Measurements from ENCODE around the gene SCGB1D2.

SCGB1D2 gene

DNA sequence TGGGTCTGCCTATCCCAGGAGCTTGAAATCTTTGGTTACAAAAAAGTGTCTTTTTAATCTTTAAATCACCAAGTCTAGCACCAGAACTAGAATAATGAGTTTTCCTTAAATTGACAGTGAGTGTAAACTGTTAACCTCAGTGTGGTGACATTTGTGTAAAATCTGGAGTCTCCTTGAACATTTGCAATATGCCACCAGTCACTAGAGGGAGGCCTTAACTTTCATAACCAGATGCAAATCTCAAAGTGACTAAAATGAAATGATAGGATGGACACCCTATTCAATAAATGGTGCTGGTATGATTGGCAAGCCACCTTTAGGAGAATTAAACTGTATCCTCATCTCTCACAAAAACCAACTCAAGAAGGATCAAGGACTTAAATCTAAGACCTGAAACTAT, 8.3 kb upstream of the SCGB1D2 start:
- no peaks in the 10 kb centered on the region for H3K36me3 Mint-ChIP-seq (ENCODE audit: insufficient read depth)
- H3K27me3 Mint-ChIP-seq: peaks cover 68 to 75% of the 10 kb centered on the region in 2 donors
- H3K4me3 Mint-ChIP-seq: no peak overlapping the region
- H3K27ac Mint-ChIP-seq: no peak overlapping the region
- no peaks in the 10 kb centered on the region for H3K4me1 Mint-ChIP-seq (ENCODE audit: low read depth in 2 of 2)
- no peak for ATAC-seq (replicated peaks)
- no peak for DNase-seq
- no peaks in the 10 kb centered on the region for H3K9me3 Mint-ChIP-seq

DNA sequence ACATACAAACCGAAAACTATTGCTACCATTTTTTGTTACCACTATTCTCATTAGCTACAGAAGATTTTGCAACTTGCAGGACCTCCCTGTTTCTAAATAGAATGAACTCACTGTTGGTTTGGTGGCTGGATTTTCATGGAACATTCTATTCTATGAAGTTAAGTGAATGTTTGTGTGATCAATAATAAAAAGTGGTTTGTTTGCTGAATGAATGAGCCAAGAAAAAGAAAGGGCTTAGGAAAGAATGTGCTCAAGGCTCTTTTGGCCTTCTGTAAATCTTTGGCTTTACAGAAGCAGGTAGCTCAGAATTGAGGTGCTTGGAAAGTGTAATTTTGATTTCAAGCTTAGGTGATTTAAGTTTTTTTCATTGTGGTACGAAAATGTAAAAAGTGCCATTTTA, 5.9 kb upstream of the SCGB1D2 start:
- Mint-ChIP-seq H3K9me3 (no peaks in the 10 kb centered on the region), H3K4me1 (ENCODE audit: low read depth in 2 of 2) (no peaks in the 10 kb centered on the region), H3K36me3 (ENCODE audit: insufficient read depth) (peaks cover 5% of the 10 kb centered on the region), H3K27me3 (peaks cover 62 to 83% of the 10 kb centered on the region in 2 donors), H3K27ac (no peak overlapping the region), H3K4me3 (no peak overlapping the region)
- DNase-seq: no peak
- ATAC-seq (replicated peaks): no peak

GRCh38 chr11:62237499-62237898, 4.5 kb upstream of the SCGB1D2 start:
- ATAC-seq (replicated peaks): no peak
- Mint-ChIP-seq H3K36me3 (ENCODE audit: insufficient read depth) (peaks cover 5% of the 10 kb centered on the region), H3K27me3 (peaks cover 53 to 84% of the 10 kb centered on the region in 2 donors), H3K9me3 (no peaks in the 10 kb centered on the region), H3K27ac (no peak overlapping the region), H3K4me1 (ENCODE audit: low read depth in 2 of 2) (no peaks in the 10 kb centered on the region), H3K4me3 (no peak overlapping the region)
- no peak for DNase-seq

DNA sequence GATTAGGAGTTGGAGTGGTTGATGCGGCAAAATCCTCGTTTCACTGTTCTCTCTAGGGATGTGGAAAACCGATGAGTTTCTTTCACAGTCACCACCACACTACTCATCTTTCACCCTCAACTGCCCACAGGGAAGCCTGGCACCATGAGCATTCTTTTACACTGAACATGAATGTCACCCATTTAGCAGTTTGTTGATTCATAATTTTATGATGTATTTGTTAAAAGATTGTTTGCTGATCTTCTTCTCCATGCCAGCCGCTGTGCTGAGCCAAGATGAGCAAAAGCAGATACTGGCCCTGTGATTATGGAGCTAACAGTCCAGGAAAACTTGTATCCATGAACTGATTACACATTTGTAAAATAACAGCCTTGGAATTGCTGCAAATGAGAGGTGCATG, 3.9 kb upstream of the SCGB1D2 start:
- Mint-ChIP-seq H3K27me3 (peaks cover 46 to 84% of the 10 kb centered on the region in 2 donors), H3K36me3 (ENCODE audit: insufficient read depth) (peaks cover 5% of the 10 kb centered on the region), H3K4me1 (ENCODE audit: low read depth in 2 of 2) (no peaks in the 10 kb centered on the region), H3K27ac (no peak overlapping the region), H3K4me3 (no peak overlapping the region), H3K9me3 (no peaks in the 10 kb centered on the region)
- ATAC-seq (replicated peaks) (no peak), DNase-seq (no peak)

- H3K27me3 Mint-ChIP-seq: peaks cover 44 to 88% of the 10 kb centered on the region in 2 donors
Measured at GRCh38 chr11:62241095-62241494, 944 bp upstream of the SCGB1D2 start.

DNA sequence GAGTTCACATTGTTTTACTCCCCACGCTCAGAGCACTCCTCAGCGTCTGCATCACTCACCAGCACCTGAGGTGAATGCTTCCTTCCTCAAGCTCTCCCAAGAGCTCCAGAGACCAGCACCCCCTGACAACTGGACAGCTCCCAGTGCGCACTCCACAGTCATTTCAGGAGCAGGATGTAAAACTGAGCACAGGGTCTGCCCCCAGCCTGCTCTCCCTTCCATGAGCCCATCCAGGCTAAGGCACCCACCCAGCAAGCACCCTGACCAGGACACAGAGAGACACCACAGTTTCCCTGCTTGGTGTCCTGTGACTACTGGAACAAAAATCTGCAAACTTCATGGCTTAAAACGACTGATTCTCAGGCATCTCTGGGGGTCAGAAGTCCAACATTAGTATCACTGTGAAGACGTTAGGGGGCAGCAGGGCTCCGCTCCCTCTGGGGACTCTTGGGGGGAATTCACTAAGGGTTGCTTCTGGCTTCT, 3.3 kb downstream of the SCGB1D2 start:
- no peak for DNase-seq
- H3K27me3 Mint-ChIP-seq: peaks cover 58 to 92% of the 10 kb centered on the region in 2 donors
- H3K4me3 Mint-ChIP-seq: no peak overlapping the region
- H3K36me3 Mint-ChIP-seq (ENCODE audit: insufficient read depth): peaks cover 1% of the 10 kb centered on the region
- H3K9me3 Mint-ChIP-seq: peaks cover 6 to 9% of the 10 kb centered on the region in 2 donors
- no peak overlapping the region for H3K27ac Mint-ChIP-seq
- H3K4me1 Mint-ChIP-seq (ENCODE audit: low read depth in 2 of 2): no peaks in the 10 kb centered on the region
- ATAC-seq (replicated peaks): no peak

More at GRCh38 chr11:62241095-62241494, 944 bp upstream of the SCGB1D2 start:
- ATAC-seq (replicated peaks): no peak
- Mint-ChIP-seq H3K9me3 (no peaks in the 10 kb centered on the region), H3K27ac (no peak overlapping the region), H3K4me1 (ENCODE audit: low read depth in 2 of 2) (no peaks in the 10 kb centered on the region), H3K4me3 (no peak overlapping the region), H3K36me3 (ENCODE audit: insufficient read depth) (peaks cover 5% of the 10 kb centered on the region)
- no peak for DNase-seq

DNA sequence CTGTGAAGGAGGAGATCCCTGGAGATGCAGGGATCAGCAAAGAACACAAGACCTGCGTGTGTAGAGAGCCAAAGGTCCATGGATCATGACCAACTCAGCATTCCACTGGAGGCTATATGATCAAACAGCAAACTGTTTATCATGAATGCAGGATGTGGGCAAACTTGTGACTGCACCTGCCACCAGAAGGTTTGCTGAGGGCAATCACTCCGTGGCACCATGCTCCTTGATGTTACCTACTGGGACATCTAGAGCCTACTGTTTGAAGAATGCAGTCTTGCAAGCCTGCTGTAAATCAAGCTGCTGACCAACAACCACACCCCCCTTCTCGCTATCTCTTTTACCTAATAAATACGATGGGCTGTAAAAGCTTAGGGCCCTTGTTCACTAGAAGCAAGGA, 9.7 kb downstream of the SCGB1D2 start:
- ATAC-seq (replicated peaks): no peak
- Mint-ChIP-seq H3K9me3 (peaks cover 11 to 26% of the 10 kb centered on the region in 2 donors), H3K4me3 (no peak overlapping the region), H3K36me3 (ENCODE audit: insufficient read depth) (no peaks in the 10 kb centered on the region), H3K27me3 (peaks cover 33 to 61% of the 10 kb centered on the region in 2 donors), H3K27ac (no peak overlapping the region), H3K4me1 (ENCODE audit: low read depth in 2 of 2) (no peaks in the 10 kb centered on the region)
- no peak for DNase-seq

- Mint-ChIP-seq H3K4me1 (ENCODE audit: low read depth in 2 of 2) (no peaks in the 10 kb centered on the region), H3K9me3 (peaks cover 11 to 26% of the 10 kb centered on the region in 2 donors), H3K27me3 (peaks cover 33 to 60% of the 10 kb centered on the region in 2 donors), H3K4me3 (no peak overlapping the region), H3K27ac (no peak overlapping the region), H3K36me3 (ENCODE audit: insufficient read depth) (no peaks in the 10 kb centered on the region)
- ATAC-seq (replicated peaks) (no peak), DNase-seq (no peak)
Measured at GRCh38 chr11:62253999-62254542, 12.0 kb downstream of the SCGB1D2 start.

DNA sequence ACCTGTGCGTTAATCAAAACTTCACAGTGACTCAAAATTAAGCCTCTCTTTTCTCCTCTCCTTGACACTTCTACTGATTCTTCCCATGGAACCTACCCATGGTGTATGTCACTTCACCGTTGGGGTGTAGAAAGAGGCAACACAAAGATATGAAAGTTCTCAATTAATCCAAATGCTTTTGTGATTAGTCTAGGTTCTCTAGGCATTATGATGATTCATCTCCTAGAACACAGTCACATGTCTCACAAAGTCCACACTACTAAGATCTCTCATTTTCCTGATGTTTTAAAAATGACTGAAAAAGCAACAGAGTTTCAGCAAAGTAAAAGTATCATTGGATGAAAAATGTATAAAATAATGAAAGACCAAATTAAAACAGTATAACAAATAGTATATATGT, 14.2 kb downstream of the SCGB1D2 start:
- no peak for DNase-seq
- H3K4me1 Mint-ChIP-seq (ENCODE audit: low read depth in 2 of 2): no peaks in the 10 kb centered on the region
- ATAC-seq (replicated peaks): no peak
- no peaks in the 10 kb centered on the region for H3K36me3 Mint-ChIP-seq (ENCODE audit: insufficient read depth)
- peaks cover 22 to 53% of the 10 kb centered on the region in 2 donors for H3K27me3 Mint-ChIP-seq
- H3K27ac Mint-ChIP-seq: no peak overlapping the region
- no peak overlapping the region for H3K4me3 Mint-ChIP-seq
- H3K9me3 Mint-ChIP-seq: peaks cover 4 to 10% of the 10 kb centered on the region in 2 donors

DNA sequence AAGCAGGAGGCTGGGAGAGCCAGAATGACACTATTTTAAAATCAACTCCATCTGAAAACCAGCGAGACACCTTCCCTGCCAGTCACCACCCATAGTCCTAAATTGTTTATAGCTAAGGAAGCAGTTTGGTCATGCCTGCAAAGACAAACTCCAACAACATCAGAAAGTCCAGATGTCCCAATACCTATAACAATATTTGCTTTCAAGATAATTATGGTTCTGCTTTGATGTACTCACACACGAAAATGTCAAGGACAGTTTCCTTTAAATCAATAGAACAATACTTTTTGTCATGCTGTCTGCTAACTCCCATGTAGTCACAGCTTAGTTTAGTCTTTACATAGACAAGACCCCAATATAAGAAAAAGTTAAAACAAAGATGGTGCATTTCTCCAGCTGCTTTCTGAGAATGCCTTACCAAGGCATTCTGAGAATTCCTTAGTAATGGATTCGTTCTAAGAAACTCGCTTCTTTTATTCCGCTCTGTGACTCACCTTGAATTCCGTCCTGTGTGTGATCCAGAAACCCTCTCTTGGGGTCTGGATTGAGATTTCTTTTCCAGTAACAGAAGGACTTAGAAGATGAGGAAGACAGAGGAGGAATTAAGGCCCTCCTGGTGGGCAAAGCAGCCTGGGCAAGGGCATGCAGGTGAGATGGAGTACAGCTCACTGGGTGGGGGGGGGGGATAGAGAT, 18.4 kb downstream of the SCGB1D2 start:
- Mint-ChIP-seq H3K9me3 (no peaks in the 10 kb centered on the region), H3K36me3 (ENCODE audit: insufficient read depth) (no peaks in the 10 kb centered on the region), H3K27ac (no peak overlapping the region), H3K27me3 (peaks cover 32 to 72% of the 10 kb centered on the region in 2 donors), H3K4me3 (no peak overlapping the region), H3K4me1 (ENCODE audit: low read depth in 2 of 2) (no peaks in the 10 kb centered on the region)
- ATAC-seq (replicated peaks) (no peak), DNase-seq (no peak)

- H3K27ac Mint-ChIP-seq: no peak overlapping the region
- H3K4me1 Mint-ChIP-seq (ENCODE audit: low read depth in 2 of 2): no peaks in the 10 kb centered on the region
- H3K9me3 Mint-ChIP-seq: no peaks in the 10 kb centered on the region
- H3K27me3 Mint-ChIP-seq: peaks cover 33 to 65% of the 10 kb centered on the region in 2 donors
- no peak for DNase-seq
- no peaks in the 10 kb centered on the region for H3K36me3 Mint-ChIP-seq (ENCODE audit: insufficient read depth)
- H3K4me3 Mint-ChIP-seq: no peak overlapping the region
- ATAC-seq (replicated peaks): no peak
Measured at GRCh38 chr11:62264004-62264403, 22.0 kb downstream of the SCGB1D2 start.

DNA sequence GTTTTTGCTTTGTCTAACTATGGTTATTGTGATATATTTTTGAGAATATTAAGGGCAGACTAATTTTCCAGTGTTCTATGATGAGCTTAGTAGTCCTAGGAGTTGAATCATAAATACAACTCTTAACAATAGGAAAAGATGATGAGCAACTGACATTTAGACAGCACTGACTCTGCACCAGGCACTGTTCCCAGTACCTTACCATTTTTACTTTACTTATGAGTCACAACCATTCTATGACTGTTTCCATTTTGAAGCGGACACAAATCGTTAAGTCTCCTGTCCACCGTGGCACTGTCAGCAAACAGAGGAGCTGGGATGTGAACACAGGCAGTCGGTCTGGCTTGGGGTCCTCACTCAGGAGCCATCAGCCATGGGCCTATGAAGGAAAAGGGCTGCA, 24.5 kb downstream of the SCGB1D2 start:
- DNase-seq: no peak
- H3K27me3 Mint-ChIP-seq: peaks cover 41 to 69% of the 10 kb centered on the region in 2 donors
- H3K36me3 Mint-ChIP-seq (ENCODE audit: insufficient read depth): no peaks in the 10 kb centered on the region
- H3K4me3 Mint-ChIP-seq: no peak overlapping the region
- H3K4me1 Mint-ChIP-seq (ENCODE audit: low read depth in 2 of 2): no peaks in the 10 kb centered on the region
- no peak overlapping the region for H3K27ac Mint-ChIP-seq
- ATAC-seq (replicated peaks): no peak
- no peaks in the 10 kb centered on the region for H3K9me3 Mint-ChIP-seq

DNA sequence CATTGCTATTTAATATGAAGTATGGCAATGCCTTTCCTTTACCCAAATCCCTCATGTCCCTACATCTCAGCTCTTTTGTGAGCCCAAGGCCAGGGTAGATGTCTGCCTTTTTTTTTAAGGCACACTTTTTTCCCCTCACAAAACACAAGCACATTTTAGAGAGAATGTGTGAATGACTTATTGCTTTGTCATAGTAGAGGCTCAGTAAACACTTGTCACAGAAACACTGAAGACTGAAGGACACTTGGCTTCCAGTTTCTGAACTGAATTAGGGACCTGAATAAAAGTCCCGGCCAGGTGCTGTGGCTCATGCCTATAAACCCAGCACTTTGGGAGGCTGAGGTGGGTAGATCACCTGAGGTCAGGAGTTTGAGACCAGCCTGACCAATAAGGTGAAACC, 25.0 kb downstream of the SCGB1D2 start:
- Mint-ChIP-seq H3K27me3 (peaks cover 41 to 72% of the 10 kb centered on the region in 2 donors), H3K4me3 (no peak overlapping the region), H3K36me3 (ENCODE audit: insufficient read depth) (no peaks in the 10 kb centered on the region), H3K27ac (no peak overlapping the region), H3K9me3 (no peaks in the 10 kb centered on the region), H3K4me1 (ENCODE audit: low read depth in 2 of 2) (no peaks in the 10 kb centered on the region)
- ATAC-seq (replicated peaks): no peak
- no peak for DNase-seq

DNA sequence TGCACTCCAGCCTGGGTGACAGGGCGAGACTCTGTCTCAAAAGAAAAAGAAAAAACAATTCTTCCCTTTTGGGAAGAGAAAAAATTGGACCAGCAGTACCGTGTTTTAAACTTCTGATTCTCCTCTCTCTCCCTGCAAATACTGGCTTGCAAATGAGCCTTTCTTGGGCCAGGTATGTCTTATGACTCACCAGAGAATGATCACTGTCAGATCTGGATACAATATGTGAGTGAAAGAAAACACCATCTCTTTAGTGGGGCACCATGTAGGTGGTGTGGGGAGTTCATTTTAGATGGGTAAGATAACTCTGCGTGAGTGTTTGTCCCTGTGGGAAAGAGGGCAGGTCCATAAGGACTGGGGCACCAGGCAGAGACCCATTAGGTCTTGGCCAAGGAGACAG, 25.5 kb downstream of the SCGB1D2 start:
- Mint-ChIP-seq H3K27ac (no peak overlapping the region), H3K4me1 (ENCODE audit: low read depth in 2 of 2) (no peaks in the 10 kb centered on the region), H3K36me3 (ENCODE audit: insufficient read depth) (no peaks in the 10 kb centered on the region), H3K4me3 (no peak overlapping the region), H3K9me3 (no peaks in the 10 kb centered on the region), H3K27me3 (peaks cover 41 to 72% of the 10 kb centered on the region in 2 donors)
- DNase-seq (no peak), ATAC-seq (replicated peaks) (no peak)

Data from effector memory CD8-positive, alpha-beta T cell (primary cell).